ENCODE data around the gene PLA2G2C.

Gene PLA2G2C

DNA sequence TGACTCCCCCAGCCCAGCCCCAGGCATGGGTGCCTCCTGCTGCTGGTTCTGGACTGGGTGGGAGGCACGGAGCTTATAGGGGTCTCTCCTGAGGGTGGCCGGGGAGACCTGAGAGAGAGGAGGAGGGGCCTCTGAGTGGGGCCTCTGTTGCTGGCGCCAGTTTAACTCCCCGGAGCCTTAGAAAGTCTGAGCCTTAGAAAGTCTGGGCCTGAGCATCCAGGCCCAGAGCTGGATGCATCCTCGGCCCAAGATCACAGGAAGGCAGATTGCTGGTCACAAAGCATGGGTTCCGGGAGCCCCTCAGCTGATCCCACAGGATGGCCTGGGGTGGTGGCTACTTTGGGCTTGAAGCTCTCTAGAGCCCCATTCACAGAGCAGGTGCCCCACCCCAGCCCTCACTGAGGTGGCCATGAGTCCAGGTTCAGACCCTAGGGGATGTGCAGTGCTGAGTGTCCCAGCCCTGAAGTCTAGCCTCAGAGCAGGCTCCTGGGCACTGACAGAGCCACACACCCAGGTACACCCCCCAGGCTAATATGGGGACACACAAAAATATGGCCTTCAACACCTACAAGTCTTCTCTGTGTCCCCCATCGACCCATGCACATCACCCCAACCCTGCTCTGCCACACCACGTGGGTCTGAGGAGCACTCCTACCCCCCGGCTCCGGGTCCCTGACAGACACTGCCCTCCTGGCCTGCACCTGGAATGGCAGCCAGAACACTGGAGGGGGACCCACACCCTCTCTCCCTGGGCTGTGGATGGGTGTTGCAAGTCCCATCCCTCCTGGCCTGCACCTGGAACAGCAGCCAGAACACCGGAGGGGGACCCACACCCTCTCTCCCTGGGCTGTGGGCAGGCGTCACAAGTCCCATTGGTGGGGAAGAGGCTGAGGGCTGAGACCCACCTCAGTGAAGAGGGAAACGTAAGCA, 37.5 kb downstream of the PLA2G2C start:
- H3K9me2 ChIP-seq (ENCODE audit: low read depth, low read length): no peaks in the 10 kb centered on the region
- peaks cover 6% of the 10 kb centered on the region for H3K4me1 ChIP-seq (ENCODE audit: insufficient read depth, low read length, severe bottlenecking)
- no peaks in the 10 kb centered on the region for H3K79me2 ChIP-seq (ENCODE audit: insufficient read depth, low read length)
- H3K4me2 ChIP-seq (ENCODE audit: low read length): no peak overlapping the region
- H3K27me3 ChIP-seq (ENCODE audit: insufficient read depth, low read length): no peaks in the 10 kb centered on the region
- no peak overlapping the region for H3K4me3 ChIP-seq (ENCODE audit: low read depth, low read length, poor library complexity, severe bottlenecking)
- TF ChIP-seq EZH2 (IDR thresholded peaks at IDR 0.05; ENCODE audit: borderline replicate concordance, low read length): no peak
- TF ChIP-seq, protein P1, sequence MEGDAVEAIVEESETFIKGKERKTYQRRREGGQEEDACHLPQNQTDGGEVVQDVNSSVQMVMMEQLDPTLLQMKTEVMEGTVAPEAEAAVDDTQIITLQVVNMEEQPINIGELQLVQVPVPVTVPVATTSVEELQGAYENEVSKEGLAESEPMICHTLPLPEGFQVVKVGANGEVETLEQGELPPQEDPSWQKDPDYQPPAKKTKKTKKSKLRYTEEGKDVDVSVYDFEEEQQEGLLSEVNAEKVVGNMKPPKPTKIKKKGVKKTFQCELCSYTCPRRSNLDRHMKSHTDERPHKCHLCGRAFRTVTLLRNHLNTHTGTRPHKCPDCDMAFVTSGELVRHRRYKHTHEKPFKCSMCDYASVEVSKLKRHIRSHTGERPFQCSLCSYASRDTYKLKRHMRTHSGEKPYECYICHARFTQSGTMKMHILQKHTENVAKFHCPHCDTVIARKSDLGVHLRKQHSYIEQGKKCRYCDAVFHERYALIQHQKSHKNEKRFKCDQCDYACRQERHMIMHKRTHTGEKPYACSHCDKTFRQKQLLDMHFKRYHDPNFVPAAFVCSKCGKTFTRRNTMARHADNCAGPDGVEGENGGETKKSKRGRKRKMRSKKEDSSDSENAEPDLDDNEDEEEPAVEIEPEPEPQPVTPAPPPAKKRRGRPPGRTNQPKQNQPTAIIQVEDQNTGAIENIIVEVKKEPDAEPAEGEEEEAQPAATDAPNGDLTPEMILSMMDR (IDR thresholded peaks at IDR 0.05; ENCODE audit: low read length): no peak
- no peaks in the 10 kb centered on the region for H4K20me1 ChIP-seq (ENCODE audit: insufficient read depth, low read length)
- no peak overlapping the region for H3K27ac ChIP-seq (ENCODE audit: low read depth, low read length, poor library complexity, severe bottlenecking)
- no peaks in the 10 kb centered on the region for H3K9me3 ChIP-seq (ENCODE audit: low read length)
- H3F3A ChIP-seq (ENCODE audit: insufficient read depth, low read length): no peaks in the 10 kb centered on the region
- H3K36me3 ChIP-seq (ENCODE audit: insufficient read depth, low read length): no peaks in the 10 kb centered on the region
- H2AFZ ChIP-seq (ENCODE audit: low read length): no peak overlapping the region
- no peak overlapping the region for H3K9ac ChIP-seq (ENCODE audit: low read length)

DNA sequence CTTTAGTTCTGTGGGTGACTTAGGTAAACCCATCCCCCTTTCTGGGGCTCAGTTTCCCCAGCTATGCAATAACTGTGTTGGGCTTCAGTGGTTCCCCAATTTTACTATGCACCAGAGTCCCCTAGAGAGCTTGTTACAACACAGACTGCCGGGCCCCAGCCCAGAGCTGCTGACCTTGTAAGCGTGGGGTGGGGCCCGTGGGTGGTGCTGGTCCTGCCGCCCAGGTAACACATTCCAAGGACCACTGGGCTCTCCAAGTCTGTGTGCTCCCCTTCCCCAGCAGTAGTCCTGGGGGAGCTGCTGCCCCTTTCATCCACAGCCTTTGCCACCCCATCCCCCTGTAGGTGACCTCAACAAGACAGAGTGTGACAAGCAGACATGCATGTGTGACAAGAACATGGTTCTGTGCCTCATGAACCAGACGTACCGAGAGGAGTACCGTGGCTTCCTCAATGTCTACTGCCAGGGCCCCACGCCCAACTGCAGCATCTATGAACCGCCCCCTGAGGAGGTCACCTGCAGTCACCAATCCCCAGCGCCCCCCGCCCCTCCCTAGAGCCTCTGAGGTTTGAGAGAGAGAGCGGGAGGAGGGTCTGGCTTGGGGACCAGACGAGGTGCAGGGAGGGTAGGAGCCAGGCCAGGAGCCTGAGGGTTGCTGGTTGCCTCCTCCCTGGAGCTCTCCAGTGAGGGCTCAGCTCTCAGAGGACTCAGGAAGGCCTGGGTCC, 38.3 kb downstream of the PLA2G2C start:
- Histone ChIP-seq H3K4me2 (ENCODE audit: low read length) (no peak overlapping the region), H3K9me3 (ENCODE audit: low read length) (no peaks in the 10 kb centered on the region), H3K27ac (ENCODE audit: low read depth, low read length, poor library complexity, severe bottlenecking) (no peak overlapping the region), H3K4me1 (ENCODE audit: insufficient read depth, low read length, severe bottlenecking) (peaks cover 6% of the 10 kb centered on the region), H3K27me3 (ENCODE audit: insufficient read depth, low read length) (no peaks in the 10 kb centered on the region), H3K36me3 (ENCODE audit: insufficient read depth, low read length) (no peaks in the 10 kb centered on the region), H3K79me2 (ENCODE audit: insufficient read depth, low read length) (no peaks in the 10 kb centered on the region), H3K9me2 (ENCODE audit: low read depth, low read length) (no peaks in the 10 kb centered on the region), H3F3A (ENCODE audit: insufficient read depth, low read length) (no peaks in the 10 kb centered on the region), H3K4me3 (ENCODE audit: low read depth, low read length, poor library complexity, severe bottlenecking) (no peak overlapping the region), H3K9ac (ENCODE audit: low read length) (no peak overlapping the region), H4K20me1 (ENCODE audit: insufficient read depth, low read length) (no peaks in the 10 kb centered on the region), H2AFZ (ENCODE audit: low read length) (no peak overlapping the region)
- TF ChIP-seq, protein P1 (IDR thresholded peaks at IDR 0.05; ENCODE audit: low read length): no peak
- TF ChIP-seq EZH2 (IDR thresholded peaks at IDR 0.05; ENCODE audit: borderline replicate concordance, low read length): no peak

DNA sequence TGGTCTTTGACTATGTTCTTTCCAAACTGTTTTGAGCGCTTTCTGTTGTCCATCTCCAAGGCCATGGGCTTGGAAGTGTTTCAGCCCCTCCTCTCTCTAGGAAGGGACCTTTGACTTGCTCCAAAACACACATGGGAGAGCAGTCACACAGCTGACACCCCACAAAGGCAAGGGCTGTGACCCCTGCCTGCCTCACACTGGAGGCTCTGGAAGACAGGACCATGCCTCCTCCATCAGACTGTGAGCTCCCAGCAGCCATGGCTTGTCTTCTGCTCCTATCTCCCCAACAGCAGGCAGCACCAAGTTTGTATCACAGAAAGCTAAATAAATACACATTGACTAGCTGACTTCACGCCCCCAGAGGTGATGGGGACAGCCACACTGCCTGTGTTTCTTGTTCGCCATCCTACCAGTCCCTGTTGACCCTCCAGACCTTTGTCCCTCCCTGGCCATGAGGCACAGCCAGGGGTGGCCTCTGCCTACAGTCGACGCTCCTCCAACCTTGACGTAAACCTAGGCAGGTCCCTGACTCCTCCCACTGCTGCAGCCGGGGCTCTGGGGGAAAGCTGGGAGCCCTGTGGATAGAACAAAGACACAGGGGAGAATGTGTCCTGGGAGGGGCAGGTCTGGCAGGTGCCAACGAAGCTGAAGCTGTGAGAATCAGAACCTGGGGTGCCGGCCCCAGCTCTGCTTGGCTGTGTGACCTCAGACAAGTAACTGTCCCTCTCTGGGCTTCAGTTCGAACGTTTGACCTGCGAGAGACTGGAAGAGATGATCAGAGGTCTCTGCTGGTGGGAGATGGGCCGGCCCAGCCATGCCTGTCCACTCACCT, 42.4 kb downstream of the PLA2G2C start:
- H3K36me3 ChIP-seq (ENCODE audit: insufficient read depth, low read length): no peaks in the 10 kb centered on the region
- H3K79me2 ChIP-seq (ENCODE audit: insufficient read depth, low read length): no peaks in the 10 kb centered on the region
- H2AFZ ChIP-seq (ENCODE audit: low read length): no peak overlapping the region
- no peak overlapping the region for H3K27ac ChIP-seq (ENCODE audit: low read depth, low read length, poor library complexity, severe bottlenecking)
- no peak overlapping the region for H3K4me3 ChIP-seq (ENCODE audit: low read depth, low read length, poor library complexity, severe bottlenecking)
- no peak overlapping the region for H3K9ac ChIP-seq (ENCODE audit: low read length)
- no peaks in the 10 kb centered on the region for H3K27me3 ChIP-seq (ENCODE audit: insufficient read depth, low read length)
- TF ChIP-seq, protein P1 (IDR thresholded peaks at IDR 0.05; ENCODE audit: low read length): no peak
- no peak for TF ChIP-seq EZH2 (IDR thresholded peaks at IDR 0.05; ENCODE audit: borderline replicate concordance, low read length)
- H3K4me1 ChIP-seq (ENCODE audit: insufficient read depth, low read length, severe bottlenecking): no peaks in the 10 kb centered on the region
- no peaks in the 10 kb centered on the region for H3K9me2 ChIP-seq (ENCODE audit: low read depth, low read length)
- H4K20me1 ChIP-seq (ENCODE audit: insufficient read depth, low read length): no peaks in the 10 kb centered on the region
- no peak overlapping the region for H3K4me2 ChIP-seq (ENCODE audit: low read length)
- H3K9me3 ChIP-seq (ENCODE audit: low read length): no peaks in the 10 kb centered on the region
- no peaks in the 10 kb centered on the region for H3F3A ChIP-seq (ENCODE audit: insufficient read depth, low read length)
